C4-2B (cell line): ENCODE results near the gene C8B.

ENCODE experiments used
- H3K27ac ChIP-seq: fragments of 450-650 bp; 2 replicates; pipeline ENCODE4 v1.5.1; 2017
- ZFX ChIP-seq: fragments of 450-650 bp; IDR thresholded peaks from 2 replicates; pipeline ENCODE4 v1.6.1; 2017
- TF ChIP-seq, protein P1 (sequence below): fragments of 450-650 bp; conservative IDR thresholded peaks from 2 replicates; pipeline ENCODE4 v1.5.1; 2017; ENCODE audit warnings: mild to moderate bottlenecking

The C8B gene

GRCh38 chr1:56922507-56922906, 43.3 kb downstream of the C8B start:
- no peak overlapping the region for H3K27ac ChIP-seq
- TF ChIP-seq ZFX, result no peak
- TF ChIP-seq, protein P1, sequence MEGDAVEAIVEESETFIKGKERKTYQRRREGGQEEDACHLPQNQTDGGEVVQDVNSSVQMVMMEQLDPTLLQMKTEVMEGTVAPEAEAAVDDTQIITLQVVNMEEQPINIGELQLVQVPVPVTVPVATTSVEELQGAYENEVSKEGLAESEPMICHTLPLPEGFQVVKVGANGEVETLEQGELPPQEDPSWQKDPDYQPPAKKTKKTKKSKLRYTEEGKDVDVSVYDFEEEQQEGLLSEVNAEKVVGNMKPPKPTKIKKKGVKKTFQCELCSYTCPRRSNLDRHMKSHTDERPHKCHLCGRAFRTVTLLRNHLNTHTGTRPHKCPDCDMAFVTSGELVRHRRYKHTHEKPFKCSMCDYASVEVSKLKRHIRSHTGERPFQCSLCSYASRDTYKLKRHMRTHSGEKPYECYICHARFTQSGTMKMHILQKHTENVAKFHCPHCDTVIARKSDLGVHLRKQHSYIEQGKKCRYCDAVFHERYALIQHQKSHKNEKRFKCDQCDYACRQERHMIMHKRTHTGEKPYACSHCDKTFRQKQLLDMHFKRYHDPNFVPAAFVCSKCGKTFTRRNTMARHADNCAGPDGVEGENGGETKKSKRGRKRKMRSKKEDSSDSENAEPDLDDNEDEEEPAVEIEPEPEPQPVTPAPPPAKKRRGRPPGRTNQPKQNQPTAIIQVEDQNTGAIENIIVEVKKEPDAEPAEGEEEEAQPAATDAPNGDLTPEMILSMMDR, result no peak

DNA sequence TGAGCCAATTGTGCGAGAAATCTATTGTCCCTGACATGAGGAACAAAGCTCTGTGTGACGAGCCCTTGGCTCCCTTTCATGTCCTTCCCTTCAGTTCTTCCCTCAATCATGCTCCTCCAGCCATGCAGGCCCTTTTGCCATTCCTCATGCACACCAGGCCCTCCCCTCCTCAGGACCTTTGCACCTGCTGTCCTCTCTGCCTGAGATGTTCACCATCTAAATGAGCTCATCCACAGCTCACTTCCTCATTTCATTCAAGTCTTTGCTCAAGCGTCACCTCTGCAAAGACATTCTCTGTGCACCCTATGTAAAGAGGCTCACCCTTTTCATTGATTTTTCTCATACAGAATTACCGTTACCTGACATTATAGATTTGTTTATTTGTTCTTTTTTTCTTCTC, 43.7 kb downstream of the C8B start:
- TF ChIP-seq ZFX, result no peak
- TF ChIP-seq, protein P1, result no peak
- H3K27ac ChIP-seq, result no peak overlapping the region

DNA sequence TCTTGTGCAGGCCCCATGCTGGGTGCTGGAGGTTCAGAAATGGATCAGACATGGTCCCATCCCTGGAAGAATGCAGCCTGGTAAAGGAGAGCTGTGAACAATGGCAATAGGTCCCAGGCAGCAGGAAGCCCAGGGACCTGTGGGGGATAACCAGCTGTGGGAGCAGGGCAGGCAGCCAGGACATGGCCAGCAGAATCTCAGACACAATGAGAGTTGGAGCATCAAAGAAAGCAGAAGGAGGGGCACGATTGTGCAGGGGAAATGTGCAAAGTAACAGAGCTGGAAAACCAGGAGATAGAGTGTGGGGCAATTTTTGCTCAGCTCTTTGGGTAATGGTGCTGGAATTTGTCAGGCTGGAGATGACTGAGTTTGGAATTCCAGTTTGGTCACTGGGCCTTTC, 44.3 kb downstream of the C8B start:
- no peak overlapping the region for H3K27ac ChIP-seq
- TF ChIP-seq ZFX, result no peak
- TF ChIP-seq, protein P1, result no peak

GRCh38 chr1:56920591-56921001, 45.2 kb downstream of the C8B start:
- H3K27ac ChIP-seq, result no peak overlapping the region
- TF ChIP-seq, protein P1, result no peak
- TF ChIP-seq ZFX, result no peak

GRCh38 chr1:56917356-56917755, 48.5 kb downstream of the C8B start:
- H3K27ac ChIP-seq, result no peak overlapping the region
- TF ChIP-seq, protein P1, result no peak
- TF ChIP-seq ZFX, result no peak

GRCh38 chr1:56916630-56917029, 49.2 kb downstream of the C8B start:
- no peak for TF ChIP-seq ZFX
- TF ChIP-seq, protein P1, result no peak
- H3K27ac ChIP-seq, result no peak overlapping the region

DNA sequence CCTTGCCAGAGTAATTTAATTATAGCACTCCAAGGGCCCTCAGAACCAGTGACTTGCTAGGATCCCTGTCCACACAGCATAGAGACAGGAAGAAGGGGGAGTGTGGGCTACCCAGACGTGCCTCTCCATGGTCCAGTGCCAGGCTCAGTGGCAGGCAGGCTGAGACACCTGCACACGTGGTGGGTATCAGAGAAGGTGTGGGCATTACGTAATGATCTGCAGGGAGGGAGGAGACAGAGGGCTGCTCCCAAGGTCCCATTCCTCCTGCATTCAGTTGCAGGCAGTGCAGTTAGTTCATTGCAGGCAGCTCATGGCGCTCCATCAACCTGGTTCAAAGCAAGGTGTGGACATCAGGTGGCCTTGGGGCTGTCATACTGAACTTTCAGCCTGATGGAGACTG, 49.9 kb downstream of the C8B start:
- H3K27ac ChIP-seq, result no peak overlapping the region
- TF ChIP-seq, protein P1, result no peak
- no peak for TF ChIP-seq ZFX
